NCI-H345 treated with DMSO at 0.1 percent for 48 hours (cell line): ENCODE measurements around the gene LYPD6B.

Experiments used
- DNase-seq: peaks from one replicate; lab custom pipeline; 2025; ENCODE audit not compliant: unreplicated experiment; lab: John Stamatoyannopoulos, UW

LYPD6B gene

GRCh38 chr2:149038442-149039212 is at the start of gene LYPD6B:
LYPD6B (plus strand) TSS chr2:149038699; CDS start chr2:149130949, 92,250 bp downstream.
- no peak for DNase-seq

- peak; percentile 51 for DNase-seq
Observed at GRCh38 chr2:148989882-148990493, 48.5 kb upstream of the LYPD6B start.

GRCh38 chr2:148990968-148991367 is 47.5 kb upstream of the LYPD6B start:
- DNase-seq = peak; percentile 6

- DNase-seq = no peak
Observed at GRCh38 chr2:148992448-148992847, 46.1 kb upstream of the LYPD6B start.

- DNase-seq = no peak
Observed at GRCh38 chr2:148993351-148993750, 45.1 kb upstream of the LYPD6B start.

GRCh38 chr2:148994341-148994740 is 44.2 kb upstream of the LYPD6B start:
- peak; percentile 66 for DNase-seq

GRCh38 chr2:148996805-148997204 is 41.7 kb upstream of the LYPD6B start:
- no peak for DNase-seq

GRCh38 chr2:148998165-148998830 is 40.2 kb upstream of the LYPD6B start:
- no peak for DNase-seq

GRCh38 chr2:148998831-148999200 is 39.7 kb upstream of the LYPD6B start:
- DNase-seq = no peak

GRCh38 chr2:148999451-148999921 is 39.0 kb upstream of the LYPD6B start:
- no peak for DNase-seq

GRCh38 chr2:149000158-149000938 is 38.2 kb upstream of the LYPD6B start:
- no peak for DNase-seq

- DNase-seq = no peak
Observed at GRCh38 chr2:149001496-149001895, 37.0 kb upstream of the LYPD6B start.

- no peak for DNase-seq
Observed at GRCh38 chr2:149002378-149002890, 36.1 kb upstream of the LYPD6B start.

- no peak for DNase-seq
Observed at GRCh38 chr2:149002891-149003740, 35.4 kb upstream of the LYPD6B start.

- DNase-seq = no peak
Observed at GRCh38 chr2:149004836-149005235, 33.7 kb upstream of the LYPD6B start.

- DNase-seq = no peak
Observed at GRCh38 chr2:149005471-149006077, 32.9 kb upstream of the LYPD6B start.

GRCh38 chr2:149006883-149007543 is 31.5 kb upstream of the LYPD6B start:
- no peak for DNase-seq

GRCh38 chr2:149008381-149008780 is 30.1 kb upstream of the LYPD6B start:
- DNase-seq = no peak
